HFFc6 (cell line): Measurements from ENCODE around the gene LCE2A. TPM values are rescaled to one million over a fixed set of nuclear protein-coding genes. Genes with fewer than 3 reads are reported as not detected.

Experiments used
- DNase-seq: peaks from one replicate; pipeline ENCODE4 v3.0.0-alpha.2; 2018
- H3K27ac Mint-ChIP-seq: 2 replicates; pipeline ENCODE4 v1.8.0; 2020; ENCODE audit warnings: mild to moderate bottlenecking, mixed read lengths
- H3K27me3 Mint-ChIP-seq: 2 replicates; pipeline ENCODE4 v1.8.0; 2021; ENCODE audit warnings: mild to moderate bottlenecking, moderate library complexity, mixed read lengths; ENCODE audit not compliant: insufficient read depth
- H3K36me3 Mint-ChIP-seq: 2 replicates; pipeline ENCODE4 v1.8.0; 2021; ENCODE audit warnings: low read depth, mixed read lengths
- H3K4me1 Mint-ChIP-seq: 2 replicates; pipeline ENCODE4 v1.8.0; 2020; ENCODE audit warnings: low read depth, mixed read lengths
- H3K4me3 Mint-ChIP-seq: 2 replicates; pipeline ENCODE4 v1.8.0; 2020; ENCODE audit warnings: mild to moderate bottlenecking, moderate library complexity, mixed read lengths
- H3K9me3 Mint-ChIP-seq: 2 replicates; pipeline ENCODE4 v1.8.0; 2020; ENCODE audit warnings: mild to moderate bottlenecking, mixed read lengths
- long read RNA-seq: library from polyadenylated mRNA; unstranded; transcript quantifications from one replicate; pipeline ENCODE4 v2.0.0, GENCODE V29; 2019
- total RNA-seq, 6 experiments: library from RNA; stranded (reverse); fragmentation: NEBNext Ultra II Directional; extraction: Animal tissue kit (Norgen Biotek cat#: 25700); gene quantifications; 2 replicates in 1 of 6; 3 replicates in 5 of 6; pipeline ENCODE4 v1.2.3, GENCODE V29; 2021
- TF ChIP-seq, protein P1 (sequence below): fragments of 200-600 bp; sonication (generic); IDR thresholded peaks from 2 replicates; pipeline ENCODE4 v1.5.0; 2021; ENCODE audit warnings: antibody characterized with exemption, mild to moderate bottlenecking

The LCE2A gene, protein sequence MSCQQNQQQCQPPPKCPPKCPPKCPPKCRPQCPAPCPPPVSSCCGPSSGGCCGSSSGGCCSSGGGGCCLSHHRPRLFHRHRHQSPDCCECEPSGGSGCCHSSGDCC
- 10 to 100 TPM in 2 of 6 experiments, 1 to 10 TPM in 4; 2.1 to 21.0 (median 3.2) TPM for total RNA-seq
- long read RNA-seq, partial matches to known transcripts = 1 of 3 reads
- long read RNA-seq, other reads (novel, unspliced or antisense) = 0 of 3 reads

DNA sequence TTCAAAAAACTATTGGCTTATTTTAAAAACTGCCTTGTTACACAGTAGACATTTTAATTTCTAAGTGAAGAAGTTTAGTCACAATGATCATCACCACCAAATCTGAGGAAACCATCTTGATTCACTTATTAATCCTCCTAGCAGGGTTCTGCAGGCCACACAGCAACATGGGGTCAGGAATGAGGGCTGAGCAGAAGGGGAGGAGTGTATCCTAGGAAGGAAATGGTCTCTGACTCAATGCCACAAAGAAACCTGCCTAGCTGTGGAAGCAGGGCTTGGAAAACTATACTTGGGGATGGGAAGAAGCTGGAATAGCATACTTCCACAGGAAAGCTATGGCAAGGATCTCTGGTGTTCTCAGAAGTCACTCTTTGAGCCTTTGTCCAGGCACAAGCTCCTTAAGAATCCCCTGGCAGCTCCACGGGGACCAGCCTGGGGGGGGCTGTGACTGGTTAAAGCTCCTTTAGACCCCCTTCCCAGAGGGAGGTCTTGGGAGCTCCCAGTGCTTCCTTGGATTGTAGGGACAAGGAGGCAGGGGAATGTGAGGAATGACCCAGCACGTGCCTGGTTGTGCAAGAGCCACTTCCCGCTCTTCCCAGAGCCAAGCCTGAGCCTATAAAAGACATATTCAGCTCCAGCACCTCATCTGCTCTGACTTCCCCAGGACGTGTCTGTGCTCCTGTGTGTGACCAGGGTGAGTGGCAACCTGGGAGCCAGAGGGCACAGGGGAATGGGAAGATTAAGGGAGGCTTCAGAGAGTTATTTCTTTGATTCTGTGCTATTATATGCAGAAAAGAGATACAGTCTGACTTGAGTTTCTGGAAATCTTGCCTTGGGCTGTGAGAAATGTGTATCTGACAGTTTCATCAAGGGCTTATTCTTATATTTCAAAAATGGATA lies at the start of gene LCE2A:
Gene LCE2A, plus strand, starts transcription at position 645 of the 900 bp plus-strand sequence. CDS start 557 bp downstream, outside the sequence.
- TF ChIP-seq, protein P1, sequence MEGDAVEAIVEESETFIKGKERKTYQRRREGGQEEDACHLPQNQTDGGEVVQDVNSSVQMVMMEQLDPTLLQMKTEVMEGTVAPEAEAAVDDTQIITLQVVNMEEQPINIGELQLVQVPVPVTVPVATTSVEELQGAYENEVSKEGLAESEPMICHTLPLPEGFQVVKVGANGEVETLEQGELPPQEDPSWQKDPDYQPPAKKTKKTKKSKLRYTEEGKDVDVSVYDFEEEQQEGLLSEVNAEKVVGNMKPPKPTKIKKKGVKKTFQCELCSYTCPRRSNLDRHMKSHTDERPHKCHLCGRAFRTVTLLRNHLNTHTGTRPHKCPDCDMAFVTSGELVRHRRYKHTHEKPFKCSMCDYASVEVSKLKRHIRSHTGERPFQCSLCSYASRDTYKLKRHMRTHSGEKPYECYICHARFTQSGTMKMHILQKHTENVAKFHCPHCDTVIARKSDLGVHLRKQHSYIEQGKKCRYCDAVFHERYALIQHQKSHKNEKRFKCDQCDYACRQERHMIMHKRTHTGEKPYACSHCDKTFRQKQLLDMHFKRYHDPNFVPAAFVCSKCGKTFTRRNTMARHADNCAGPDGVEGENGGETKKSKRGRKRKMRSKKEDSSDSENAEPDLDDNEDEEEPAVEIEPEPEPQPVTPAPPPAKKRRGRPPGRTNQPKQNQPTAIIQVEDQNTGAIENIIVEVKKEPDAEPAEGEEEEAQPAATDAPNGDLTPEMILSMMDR = no peak
- peaks cover 20% of the 10 kb centered on the region for H3K9me3 Mint-ChIP-seq
- peaks cover 5% of the 10 kb centered on the region; the same call in 1 of the 2 replicates for H3K36me3 Mint-ChIP-seq
- DNase-seq = peak; percentile 5
- H3K4me3 Mint-ChIP-seq = peak within 1 kb of the TSS; percentile 68; the same call in 1 of the 2 replicates
- H3K4me1 Mint-ChIP-seq = peaks cover 13% of the 10 kb centered on the region; the same call in 1 of the 2 replicates
- H3K27me3 Mint-ChIP-seq = peaks cover 2% of the 10 kb centered on the region; the same call in 1 of the 2 replicates
- peak within 1 kb of the TSS; percentile 87; the same call in 1 of the 2 replicates for H3K27ac Mint-ChIP-seq

DNA sequence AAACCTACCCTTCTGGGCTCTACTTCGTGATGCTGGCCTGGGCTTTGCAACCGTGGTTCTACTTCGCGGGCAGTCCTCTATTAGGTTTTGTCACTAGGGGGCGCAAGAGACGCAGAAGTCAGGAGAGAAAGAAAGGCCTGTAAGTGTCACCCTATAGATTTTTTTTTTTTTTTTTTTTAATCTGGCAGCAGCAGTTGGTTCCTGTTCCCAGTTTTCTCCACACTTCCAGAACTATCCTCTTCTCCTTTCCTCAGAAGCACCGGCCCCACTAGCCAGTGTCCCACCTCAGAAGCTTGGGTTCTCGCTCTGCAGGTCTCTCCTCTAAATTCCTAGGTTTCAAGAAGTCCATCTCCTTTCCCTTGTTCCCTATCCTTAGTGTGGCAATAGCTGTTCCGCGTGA lies 44.0 kb upstream of the LCE2A start:
- TF ChIP-seq, protein P1 = peak; percentile 81
- DNase-seq = peak; percentile 39
- Mint-ChIP-seq H3K36me3 (no peaks in the 10 kb centered on the region), H3K27ac (no peak overlapping the region), H3K27me3 (peaks cover 2% of the 10 kb centered on the region), H3K4me3 (no peak overlapping the region), H3K4me1 (no peaks in the 10 kb centered on the region), H3K9me3 (no peaks in the 10 kb centered on the region)

DNA sequence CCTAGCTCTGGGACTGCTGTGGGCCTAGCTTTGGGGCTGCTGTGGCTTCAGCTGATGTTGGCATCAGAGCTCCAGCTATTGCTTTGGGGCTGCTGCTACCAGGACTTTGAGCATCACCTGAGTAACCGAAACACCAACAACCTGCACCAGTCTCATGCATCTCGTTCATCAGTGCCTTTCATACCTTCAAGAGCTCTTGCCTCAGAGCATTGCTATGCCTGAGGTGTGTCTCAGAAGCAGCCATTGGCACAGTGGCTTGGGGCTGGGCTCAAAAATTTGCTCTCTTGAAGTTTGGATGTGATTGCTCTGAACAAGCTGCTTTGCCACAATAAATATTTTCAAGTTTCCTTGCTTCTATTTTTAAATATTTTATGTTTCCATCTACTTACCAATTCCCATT lies 41.7 kb upstream of the LCE2A start:
- Mint-ChIP-seq H3K36me3 (no peaks in the 10 kb centered on the region), H3K27ac (no peak overlapping the region), H3K4me3 (no peak overlapping the region), H3K4me1 (no peaks in the 10 kb centered on the region), H3K27me3 (peaks cover 2% of the 10 kb centered on the region; the same call in 1 of the 2 replicates), H3K9me3 (no peaks in the 10 kb centered on the region)
- TF ChIP-seq, protein P1 = no peak
- DNase-seq = no peak

DNA sequence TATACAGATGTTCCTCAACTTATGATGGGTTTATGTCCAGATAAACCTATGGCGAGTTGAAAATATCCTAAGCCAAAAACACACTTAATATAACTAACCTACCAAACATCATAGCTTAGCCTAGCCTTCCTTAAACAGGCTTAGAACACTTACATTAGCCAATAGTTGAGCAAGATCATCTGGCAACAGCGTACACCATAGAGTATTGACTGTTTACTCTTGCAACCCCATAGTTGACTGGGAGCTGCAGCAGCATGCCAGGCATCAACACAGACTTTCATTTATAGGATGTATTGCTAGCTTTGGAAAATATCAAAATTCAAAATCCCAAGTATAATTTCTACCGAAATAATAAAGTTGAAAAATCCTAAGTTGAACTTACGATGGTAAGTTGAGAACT lies 40.5 kb upstream of the LCE2A start:
- no peak overlapping the region for H3K4me3 Mint-ChIP-seq
- TF ChIP-seq, protein P1 = no peak
- H3K4me1 Mint-ChIP-seq = no peaks in the 10 kb centered on the region
- H3K27me3 Mint-ChIP-seq = peaks cover 2% of the 10 kb centered on the region; the same call in 1 of the 2 replicates
- H3K27ac Mint-ChIP-seq = no peak overlapping the region
- no peaks in the 10 kb centered on the region for H3K9me3 Mint-ChIP-seq
- no peak for DNase-seq
- no peaks in the 10 kb centered on the region for H3K36me3 Mint-ChIP-seq

DNA sequence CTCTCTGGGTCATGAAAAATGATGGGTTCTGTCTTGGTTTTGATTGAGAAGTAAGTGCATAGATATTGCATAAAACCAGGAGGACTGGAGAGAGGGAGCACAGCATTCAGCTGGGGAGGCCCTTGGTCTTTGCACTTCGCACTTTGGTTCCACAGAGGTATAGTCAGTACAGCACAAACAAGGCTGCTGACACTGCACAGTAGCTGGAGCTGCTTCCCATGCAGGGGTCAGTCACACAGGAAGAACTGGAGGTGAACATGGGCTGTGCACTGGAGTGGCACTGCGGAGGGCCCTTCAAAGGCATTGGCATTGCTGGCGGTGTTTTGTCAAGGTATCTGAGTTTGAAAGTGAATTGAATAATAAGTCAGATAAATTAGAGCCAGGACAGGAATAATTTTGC lies 39.5 kb upstream of the LCE2A start:
- no peak overlapping the region for H3K4me3 Mint-ChIP-seq
- no peaks in the 10 kb centered on the region for H3K36me3 Mint-ChIP-seq
- no peak for DNase-seq
- no peaks in the 10 kb centered on the region for H3K9me3 Mint-ChIP-seq
- peaks cover 6% of the 10 kb centered on the region; the same call in 1 of the 2 replicates for H3K27me3 Mint-ChIP-seq
- H3K4me1 Mint-ChIP-seq = no peaks in the 10 kb centered on the region
- H3K27ac Mint-ChIP-seq = no peak overlapping the region
- TF ChIP-seq, protein P1 = no peak
